ENCODE data around the gene PLRG1. TPM values are rescaled to one million over a fixed set of nuclear protein-coding genes. Genes with fewer than 3 reads are reported as not detected.
A peak's percentile ranks its signal among the peaks of the same experiment; 100 is the strongest.

Gene PLRG1
- total RNA-seq, 1 donor from 2014 or later, result 110 TPM

DNA sequence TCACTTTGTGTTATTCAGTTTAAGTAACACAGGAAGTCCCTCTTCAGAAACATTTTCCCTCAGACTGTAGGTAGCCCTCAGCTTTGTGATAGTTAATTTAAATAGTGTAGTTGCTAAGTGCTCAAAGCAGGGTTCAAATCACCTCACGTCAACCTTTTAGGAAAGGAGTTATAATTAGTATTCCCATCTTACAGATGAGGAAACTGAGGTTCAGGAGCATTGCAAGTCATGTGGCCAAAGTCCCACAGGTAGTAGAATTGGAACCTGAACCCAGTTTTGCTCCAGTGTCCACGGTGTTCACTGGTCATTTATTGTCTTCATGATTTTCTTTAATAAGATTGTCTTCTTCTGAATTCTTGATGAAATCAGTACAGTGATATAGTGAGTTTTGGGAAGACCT, 54.3 kb downstream of the PLRG1 start:
- Mint-ChIP-seq H3K27me3 (peaks cover 49% of the 10 kb centered on the region), H3K9me3 (no peaks in the 10 kb centered on the region), H3K4me1 (peaks cover 13% of the 10 kb centered on the region), H3K27ac (no peak overlapping the region), H3K36me3 (ENCODE audit: low read depth) (peaks cover 4% of the 10 kb centered on the region), H3K4me3 (no peak overlapping the region)
- ATAC-seq (ENCODE audit: low read depth), result no peak
- POLR2A ChIA-PET, result interaction anchor here (0.7 kb wide), 1 partner anchor 88 kb away, joined by 5 read pairs; no protein-coding TSS in a partner anchor
- intact Hi-C loops (cut with micrococcal nuclease), result no loop called here
- CTCF ChIA-PET, result interaction anchor here (0.7 kb wide), 1 partner anchor 41 kb away, joined by 3 read pairs; no protein-coding TSS in a partner anchor
- DNase-seq, result no peak
- TF ChIP-seq, protein P1, sequence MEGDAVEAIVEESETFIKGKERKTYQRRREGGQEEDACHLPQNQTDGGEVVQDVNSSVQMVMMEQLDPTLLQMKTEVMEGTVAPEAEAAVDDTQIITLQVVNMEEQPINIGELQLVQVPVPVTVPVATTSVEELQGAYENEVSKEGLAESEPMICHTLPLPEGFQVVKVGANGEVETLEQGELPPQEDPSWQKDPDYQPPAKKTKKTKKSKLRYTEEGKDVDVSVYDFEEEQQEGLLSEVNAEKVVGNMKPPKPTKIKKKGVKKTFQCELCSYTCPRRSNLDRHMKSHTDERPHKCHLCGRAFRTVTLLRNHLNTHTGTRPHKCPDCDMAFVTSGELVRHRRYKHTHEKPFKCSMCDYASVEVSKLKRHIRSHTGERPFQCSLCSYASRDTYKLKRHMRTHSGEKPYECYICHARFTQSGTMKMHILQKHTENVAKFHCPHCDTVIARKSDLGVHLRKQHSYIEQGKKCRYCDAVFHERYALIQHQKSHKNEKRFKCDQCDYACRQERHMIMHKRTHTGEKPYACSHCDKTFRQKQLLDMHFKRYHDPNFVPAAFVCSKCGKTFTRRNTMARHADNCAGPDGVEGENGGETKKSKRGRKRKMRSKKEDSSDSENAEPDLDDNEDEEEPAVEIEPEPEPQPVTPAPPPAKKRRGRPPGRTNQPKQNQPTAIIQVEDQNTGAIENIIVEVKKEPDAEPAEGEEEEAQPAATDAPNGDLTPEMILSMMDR (IDR thresholded peaks at IDR 0.05), result no peak

DNA sequence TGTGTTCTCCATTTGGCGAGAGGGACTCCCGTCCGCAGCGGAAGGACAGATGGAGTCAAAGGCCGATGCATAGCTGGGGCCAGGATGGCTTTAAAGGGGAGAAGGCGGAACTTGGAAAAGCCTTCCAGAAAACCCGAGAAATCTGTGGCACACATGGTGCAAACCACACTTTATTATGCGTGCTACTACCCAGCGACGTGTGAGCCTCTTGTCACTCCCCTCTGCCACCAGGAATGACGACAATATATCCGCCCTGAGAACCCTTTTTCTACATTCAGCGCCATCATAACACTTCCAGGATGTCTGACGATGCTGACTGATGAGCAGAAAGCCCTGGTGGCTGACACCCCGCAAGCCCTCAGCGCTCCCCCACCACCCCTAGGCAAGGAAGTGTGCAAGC, 57.9 kb downstream of the PLRG1 start:
- DNase-seq, result no peak
- TF ChIP-seq, protein P1 (IDR thresholded peaks at IDR 0.05), result no peak
- no peak for ATAC-seq (ENCODE audit: low read depth)
- H3K9me3 Mint-ChIP-seq, result no peaks in the 10 kb centered on the region
- intact Hi-C loops (cut with micrococcal nuclease), result loop anchor here (5.0 kb wide), 1 partner anchor 700 kb away; no protein-coding TSS in a partner anchor
- peaks cover 55% of the 10 kb centered on the region for H3K27me3 Mint-ChIP-seq
- H3K4me3 Mint-ChIP-seq, result peak overlapping the region; percentile 84
- H3K4me1 Mint-ChIP-seq, result peaks cover 18% of the 10 kb centered on the region
- POLR2A ChIA-PET, result no interaction called here
- no peak overlapping the region for H3K27ac Mint-ChIP-seq
- H3K36me3 Mint-ChIP-seq (ENCODE audit: low read depth), result peaks cover 4% of the 10 kb centered on the region
- CTCF ChIA-PET, result no interaction called here

DNA sequence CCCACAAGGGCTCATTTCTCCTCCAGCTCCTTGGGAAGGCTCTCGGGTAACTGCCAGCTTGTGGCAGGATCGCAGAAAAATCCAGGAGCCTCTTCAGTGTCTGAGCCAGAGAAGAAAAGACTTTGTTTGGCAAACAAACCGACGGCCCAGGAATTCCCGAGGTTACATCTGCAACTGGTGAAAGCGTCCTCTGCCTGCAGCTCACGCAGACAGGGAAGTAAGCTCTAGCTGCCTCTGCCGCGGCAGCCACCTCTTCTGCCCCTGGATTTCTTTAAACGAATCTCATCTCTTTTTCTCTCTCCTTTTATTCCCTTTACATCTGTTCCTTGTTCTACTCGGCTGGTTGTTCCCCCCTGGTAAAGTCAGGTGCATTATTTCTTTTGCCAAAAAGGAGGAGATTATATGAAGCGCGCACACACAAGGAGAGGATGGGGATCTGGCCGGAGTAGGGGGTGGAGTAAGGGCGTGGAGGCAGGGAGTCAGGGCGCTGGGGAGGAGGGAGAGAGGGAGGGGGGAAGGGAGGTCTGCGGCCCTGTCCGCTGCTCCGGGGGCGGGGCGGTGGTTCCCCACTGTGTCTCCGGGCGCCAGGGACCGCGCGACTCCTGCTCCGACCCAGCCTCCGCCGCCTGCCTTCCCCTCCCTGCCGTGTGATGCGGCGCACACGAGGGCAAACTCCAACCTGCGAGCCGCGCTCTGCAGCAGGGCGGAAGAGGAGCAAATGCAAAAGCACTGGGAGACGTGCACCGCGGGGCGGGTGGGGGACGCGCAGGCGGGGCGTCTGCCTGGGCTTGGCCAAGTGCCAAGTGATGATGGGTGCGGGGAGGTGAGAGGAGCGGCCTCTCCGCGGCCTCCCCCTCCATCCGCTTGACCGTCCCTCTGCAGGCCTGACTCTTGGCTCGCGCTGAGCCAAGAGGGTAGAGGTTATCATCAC, 58.6 kb downstream of the PLRG1 start, which contains the start of gene DCHS2:
TSS of gene DCHS2 (minus strand) at position 459 of the 931 bp plus-strand sequence. CDS start at position 15, 444 bp downstream.
- ChIA-PET CTCF (interaction anchor here (1.0 kb wide), 2 partner anchors 11 to 15 kb away, joined by 3 to 6 read pairs; no protein-coding TSS in a partner anchor), POLR2A (no interaction called here)
- Mint-ChIP-seq H3K4me1 (peaks cover 18% of the 10 kb centered on the region), H3K27ac (no peak within 1 kb of the TSS), H3K9me3 (no peaks in the 10 kb centered on the region), H3K27me3 (peaks cover 55% of the 10 kb centered on the region), H3K4me3 (peak within 1 kb of the TSS; percentile 84), H3K36me3 (ENCODE audit: low read depth) (peaks cover 4% of the 10 kb centered on the region)
- no peak for DNase-seq
- peak; percentile 38 for ATAC-seq (ENCODE audit: low read depth)
- TF ChIP-seq, protein P1 (IDR thresholded peaks at IDR 0.05), result no peak
- intact Hi-C loops (cut with micrococcal nuclease), result loop anchor here (2.0 to 5.0 kb wide), 2 partner anchors 75 to 699 kb away; no protein-coding TSS in a partner anchor

DNA sequence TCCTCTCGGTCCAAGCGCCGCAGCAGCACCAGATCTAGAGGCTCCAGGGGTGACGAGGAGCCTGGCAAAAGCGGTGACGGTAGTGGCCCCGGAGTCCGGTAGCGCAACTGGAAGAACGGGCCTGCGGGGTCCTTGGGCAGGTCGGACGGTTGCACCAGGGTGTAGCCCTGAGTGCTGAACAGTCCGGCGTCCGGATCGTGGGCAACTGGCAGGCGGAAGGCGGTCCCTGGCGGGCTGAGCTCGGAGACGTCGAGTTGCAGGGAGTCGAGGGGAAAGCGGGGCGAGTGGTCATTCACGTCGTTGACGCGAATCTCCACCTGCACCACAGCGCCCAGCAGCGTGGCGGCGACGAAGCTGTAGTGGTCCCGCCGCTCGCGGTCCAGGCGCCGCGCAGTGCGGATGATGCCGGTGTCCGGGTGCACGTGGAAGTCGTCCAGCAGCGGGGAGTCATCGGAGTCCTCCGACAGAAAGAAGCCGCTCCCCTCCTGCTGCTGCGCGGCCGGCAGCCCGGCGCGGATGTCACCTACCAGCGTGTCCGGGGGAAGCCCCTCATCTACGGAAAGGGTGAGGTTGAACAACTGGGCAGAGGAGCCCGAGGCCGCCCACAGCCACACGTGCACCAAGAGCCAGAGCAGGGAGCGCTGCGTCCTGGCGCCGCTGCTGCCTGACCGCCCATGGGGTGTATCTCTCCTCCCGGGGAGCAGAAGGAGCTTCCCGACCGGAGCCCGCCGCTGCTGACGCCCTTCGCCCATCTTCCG, 59.4 kb downstream of the PLRG1 start:
- peak; percentile 77 for ATAC-seq (ENCODE audit: low read depth)

More for the DNA sequence above, 59.4 kb downstream of the PLRG1 start:
- ChIA-PET POLR2A (no interaction called here), CTCF (interaction anchor here (1.0 kb wide), 2 partner anchors 12 to 16 kb away, joined by 3 to 6 read pairs; no protein-coding TSS in a partner anchor)
- intact Hi-C loops (cut with micrococcal nuclease), result loop anchor here (2.0 to 5.0 kb wide), 2 partner anchors 74 to 698 kb away; no protein-coding TSS in a partner anchor
- no peaks in the 10 kb centered on the region for H3K9me3 Mint-ChIP-seq
- H3K4me1 Mint-ChIP-seq, result peaks cover 18% of the 10 kb centered on the region
- TF ChIP-seq, protein P1 (IDR thresholded peaks at IDR 0.05), result no peak
- H3K36me3 Mint-ChIP-seq (ENCODE audit: low read depth), result peaks cover 4% of the 10 kb centered on the region
- peak overlapping the region; percentile 84 for H3K4me3 Mint-ChIP-seq
- H3K27ac Mint-ChIP-seq, result no peak overlapping the region
- DNase-seq, result peak; percentile 27
- peaks cover 50% of the 10 kb centered on the region for H3K27me3 Mint-ChIP-seq
